HG02759 (cell line): ENCODE data around the gene STXBP4.
"Not testable (repeated sequence)": the region's sequence is repeated elsewhere in the genome, so short reads cannot be mapped to it uniquely, and the experiment has no call there.

Experiments
- ATAC-seq: cut with Tn5 transposase; IDR thresholded peaks from one replicate; pipeline ENCODE4 v1.9.1; 2021; ENCODE audit warnings: mild to moderate bottlenecking, moderate library complexity; ENCODE audit not compliant: unreplicated experiment

The STXBP4 gene

DNA sequence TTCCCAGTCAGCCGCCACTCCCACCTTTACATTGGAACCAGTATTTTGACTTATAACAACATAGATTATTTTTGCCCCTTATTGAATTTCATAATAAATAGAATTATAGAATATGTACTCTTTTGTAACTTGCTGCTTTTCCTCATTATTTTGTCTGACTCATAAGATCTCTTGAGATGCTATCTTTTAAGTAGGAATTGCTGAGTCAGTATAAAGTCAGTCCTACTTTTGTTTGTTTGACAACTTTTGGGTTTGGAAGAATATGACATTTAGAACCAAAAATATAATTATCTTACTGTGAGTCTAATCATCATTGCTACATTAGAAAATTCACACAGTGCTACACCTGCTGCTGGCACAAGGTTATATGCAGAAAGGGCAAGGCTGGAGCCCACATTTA lies 69.7 kb downstream of the STXBP4 start:
- no peak for ATAC-seq

- ATAC-seq, result no peak
Observed at GRCh38 chr17:55040611-55041010, 72.0 kb downstream of the STXBP4 start.

DNA sequence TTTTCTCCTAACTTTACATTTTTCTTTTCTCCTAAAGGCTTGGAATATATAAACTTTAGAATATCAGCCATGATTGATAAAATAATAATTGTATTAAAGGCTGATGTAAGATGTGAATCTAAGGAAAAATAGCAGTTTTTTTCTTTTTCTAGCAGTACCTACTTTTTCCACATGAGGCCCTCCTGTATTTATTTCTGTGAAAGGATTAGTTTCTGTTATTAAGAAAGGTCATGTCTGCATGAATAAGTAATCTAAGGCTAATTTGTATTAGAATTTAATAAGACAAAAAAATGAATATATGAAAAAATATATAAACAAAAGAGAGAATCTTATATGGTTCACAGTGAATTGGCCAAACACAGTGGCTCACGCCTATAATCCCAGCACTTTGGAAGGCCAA lies 85.3 kb downstream of the STXBP4 start:
- no peak for ATAC-seq

DNA sequence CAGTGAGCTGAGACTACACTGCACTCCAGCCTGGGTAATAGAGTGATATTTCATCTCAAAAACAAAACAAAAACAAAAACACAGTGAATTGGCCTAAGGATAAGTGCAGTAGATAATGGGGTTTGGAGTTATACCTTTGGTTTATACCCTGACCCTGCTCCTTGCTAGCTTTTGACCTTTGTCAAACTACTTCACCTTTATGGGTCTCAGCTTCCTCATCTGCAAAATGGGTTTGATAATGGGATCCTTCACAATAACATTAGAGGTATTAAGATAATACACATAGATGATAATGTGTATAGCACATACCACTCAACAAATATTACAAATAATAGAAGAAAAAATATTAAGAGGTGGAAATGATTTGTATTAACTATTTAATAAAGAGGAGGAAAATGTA lies 85.9 kb downstream of the STXBP4 start:
- no peak for ATAC-seq

- ATAC-seq, result no peak
Observed at GRCh38 chr17:55056526-55056925, 88.0 kb downstream of the STXBP4 start.

DNA sequence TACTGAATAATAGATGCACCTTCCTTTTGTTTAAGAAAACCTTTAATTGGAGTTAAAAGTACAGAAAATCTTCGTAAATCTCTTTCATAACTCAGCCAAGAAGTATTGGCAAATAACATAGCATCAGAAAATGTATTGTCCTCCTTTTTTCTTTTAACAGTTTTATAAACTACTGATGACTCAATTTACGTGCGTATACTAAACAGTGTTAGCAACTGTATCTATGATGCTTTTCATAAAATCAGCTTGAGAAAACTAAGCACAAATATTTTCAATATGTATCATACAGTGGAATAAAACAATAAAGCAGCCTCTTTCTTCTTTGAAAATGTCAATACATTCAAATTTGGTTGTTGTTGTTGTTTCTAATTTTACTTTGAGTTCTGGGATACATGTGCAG lies 88.6 kb downstream of the STXBP4 start:
- no peak for ATAC-seq

DNA sequence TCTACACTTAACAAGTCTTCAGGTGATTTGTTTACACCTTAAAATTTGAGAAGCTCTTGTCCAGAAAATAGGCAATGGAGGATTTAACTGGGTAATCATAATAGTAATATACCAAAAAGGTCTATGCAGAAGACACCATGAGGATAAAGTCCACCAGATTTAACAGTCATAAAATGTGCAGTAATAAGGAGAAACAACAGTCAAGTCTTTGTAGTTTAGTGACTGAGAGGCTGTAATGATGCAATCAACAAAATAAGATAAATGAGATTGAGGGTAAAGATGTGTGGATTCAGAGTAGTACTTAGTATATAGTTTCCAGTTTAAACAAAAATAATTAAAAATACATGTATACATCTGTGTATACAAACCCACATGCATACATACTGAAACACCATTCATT lies 91.2 kb downstream of the STXBP4 start:
- ATAC-seq, result no peak

- no peak for ATAC-seq
Observed at GRCh38 chr17:55062921-55063320, 94.4 kb downstream of the STXBP4 start.

DNA sequence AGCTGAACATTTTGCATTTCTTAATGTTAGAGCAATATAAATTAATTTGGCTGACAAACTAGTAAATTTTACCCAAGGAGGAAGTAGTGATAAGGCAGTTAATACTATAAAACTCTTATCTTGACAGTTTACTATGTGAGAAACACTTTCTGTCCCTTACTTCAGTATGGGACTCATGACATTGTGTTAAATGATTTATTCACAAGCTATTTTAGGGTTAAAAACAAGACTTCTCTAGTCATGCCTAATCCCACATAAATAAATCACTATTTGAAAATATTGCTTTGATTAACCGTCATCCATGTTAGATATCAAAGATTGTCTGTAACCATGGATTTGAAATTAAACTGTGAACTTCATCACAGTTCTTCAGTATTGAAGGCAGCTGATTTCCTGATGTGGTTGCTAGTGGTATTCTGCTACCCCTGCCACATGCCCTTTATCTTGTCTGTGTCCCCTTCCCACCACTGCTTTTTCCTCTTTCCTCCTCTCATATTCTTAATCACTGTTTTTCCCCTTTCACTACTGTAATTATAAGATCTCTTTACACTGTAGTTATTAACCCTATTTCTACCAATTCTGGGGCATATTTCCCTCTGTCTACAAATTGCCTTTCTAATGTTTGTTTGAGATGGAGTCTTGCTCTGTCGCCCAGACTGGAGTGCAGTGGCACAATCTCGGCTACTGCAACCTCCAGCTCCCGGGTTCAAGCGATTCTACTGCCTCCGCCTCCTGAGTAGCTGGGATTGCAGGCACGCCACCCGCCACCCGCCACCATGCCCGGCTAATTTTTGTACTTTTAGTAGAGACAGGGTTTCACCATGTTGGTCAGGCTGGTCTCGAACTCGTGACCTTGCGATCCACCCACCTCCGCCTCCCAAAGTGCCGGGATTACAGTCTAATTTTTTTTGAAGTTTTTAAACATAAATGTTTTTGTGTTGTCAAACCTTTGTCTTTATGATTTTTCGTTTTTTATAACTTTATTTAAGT lies 95.6 kb downstream of the STXBP4 start:
- no peak for ATAC-seq

- no peak for ATAC-seq
Observed at GRCh38 chr17:55067697-55068439, 99.3 kb downstream of the STXBP4 start.

- ATAC-seq, result no peak
Observed at GRCh38 chr17:55068862-55069811, 100.6 kb downstream of the STXBP4 start.

- no peak for ATAC-seq
Observed at GRCh38 chr17:55069983-55070529, 101.5 kb downstream of the STXBP4 start.

DNA sequence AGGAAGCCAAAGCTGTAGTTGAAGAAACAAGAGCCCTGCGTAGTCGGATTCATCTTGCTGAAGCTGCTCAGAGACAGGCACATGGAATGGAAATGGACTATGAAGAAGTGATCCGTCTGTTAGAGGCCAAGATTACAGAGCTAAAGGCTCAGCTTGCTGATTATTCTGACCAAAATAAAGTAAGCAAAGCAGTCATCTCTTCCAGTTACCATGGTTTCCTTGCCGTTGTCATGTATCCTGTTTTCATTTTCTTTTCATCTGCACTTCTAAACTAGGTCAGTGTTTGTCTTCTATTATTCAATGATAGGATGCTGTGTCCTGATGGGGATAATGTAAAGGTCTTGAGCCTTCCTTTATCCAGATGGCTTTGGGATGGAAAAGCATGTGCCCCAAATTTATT lies 104.3 kb downstream of the STXBP4 start:
- no peak for ATAC-seq

DNA sequence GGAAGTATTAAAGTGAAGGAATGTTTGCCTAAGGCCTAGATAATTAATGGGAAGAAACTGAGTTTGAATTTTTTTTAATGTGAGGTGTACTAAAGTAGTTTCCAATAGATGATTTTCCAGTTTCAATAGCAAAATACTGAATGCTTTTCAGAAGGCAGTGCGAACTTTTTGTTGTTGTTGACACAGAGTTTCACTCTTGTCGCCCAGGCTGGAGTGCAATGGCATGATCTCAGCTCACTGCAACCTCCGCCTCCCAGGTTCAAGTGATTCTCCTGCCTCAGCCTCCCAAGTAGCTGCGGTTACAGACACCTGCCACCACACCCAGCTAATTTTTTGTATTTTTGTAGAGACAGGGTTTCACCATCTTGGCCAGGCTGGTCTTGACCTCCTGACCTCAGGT lies 104.9 kb downstream of the STXBP4 start:
- not testable (repeated sequence) for ATAC-seq

- ATAC-seq, result no peak
Observed at GRCh38 chr17:55081559-55081958, 113.0 kb downstream of the STXBP4 start.

GRCh38 chr17:55086635-55087058 lies 118.1 kb downstream of the STXBP4 start:
- no peak for ATAC-seq

- ATAC-seq, result no peak
Observed at GRCh38 chr17:55089256-55089655, 120.7 kb downstream of the STXBP4 start.

GRCh38 chr17:55090079-55090492 lies 121.5 kb downstream of the STXBP4 start:
- ATAC-seq, result peak; percentile 99

GRCh38 chr17:55093353-55093752 lies 124.8 kb downstream of the STXBP4 start:
- ATAC-seq, result no peak

GRCh38 chr17:55098765-55099164 lies 130.2 kb downstream of the STXBP4 start:
- ATAC-seq, result no peak
